M059J (cell line): ENCODE measurements around the gene PVALB. TPM values are rescaled to one million over a fixed set of nuclear protein-coding genes. Genes with fewer than 3 reads are reported as not detected.

ENCODE experiments used
- DNase-seq: peaks from one replicate; pipeline ENCODE4 v3.0.0-alpha.2; 2012; ENCODE audit warnings: low read depth
- total RNA-seq: library from RNA; depleted of rRNA; stranded (reverse); fragments of >200 nt; shearing (Covaris generic); gene quantifications from 2 replicates; pipeline ENCODE4 v1.2.3, GENCODE V29; 2014

The PVALB gene
- total RNA-seq, 1 experiment from 2014 or later = not detected

- no peak for DNase-seq
These were observed 2.0 kb downstream of the PVALB start for GRCh38 chr22:36814801-36815200.

GRCh38 chr22:36811094-36811800, 5.6 kb downstream of the PVALB start:
- no peak for DNase-seq

GRCh38 chr22:36809351-36809750, 7.5 kb downstream of the PVALB start:
- no peak for DNase-seq

GRCh38 chr22:36808721-36809344, 8.0 kb downstream of the PVALB start:
- DNase-seq = no peak

GRCh38 chr22:36807627-36808026, 9.2 kb downstream of the PVALB start:
- no peak for DNase-seq

GRCh38 chr22:36806835-36807234, 10.0 kb downstream of the PVALB start:
- DNase-seq = no peak

- DNase-seq = no peak
These were observed 13.5 kb downstream of the PVALB start for GRCh38 chr22:36803358-36803757.

GRCh38 chr22:36798674-36799066, 18.2 kb downstream of the PVALB start:
- no peak for DNase-seq

GRCh38 chr22:36797911-36798673, 18.7 kb downstream of the PVALB start:
- no peak for DNase-seq

GRCh38 chr22:36797374-36797773, 19.5 kb downstream of the PVALB start:
- no peak for DNase-seq

GRCh38 chr22:36796552-36797175, 20.2 kb downstream of the PVALB start:
- DNase-seq = no peak

- peak; percentile 4 for DNase-seq
These were observed 21.2 kb downstream of the PVALB start for GRCh38 chr22:36795633-36796032.

GRCh38 chr22:36790648-36791047, 26.2 kb downstream of the PVALB start:
- no peak for DNase-seq

GRCh38 chr22:36787204-36787988, 29.4 kb downstream of the PVALB start:
- DNase-seq = no peak

GRCh38 chr22:36783743-36784142, 33.1 kb downstream of the PVALB start:
- no peak for DNase-seq

- peak; percentile 89 for DNase-seq
These were observed 34.9 kb downstream of the PVALB start for GRCh38 chr22:36781656-36782627.

GRCh38 chr22:36778020-36778419, 38.8 kb downstream of the PVALB start:
- no peak for DNase-seq

GRCh38 chr22:36776722-36777121, 40.1 kb downstream of the PVALB start:
- DNase-seq = no peak

- peak; percentile 99 for DNase-seq
These were observed 40.7 kb downstream of the PVALB start, which contains the start of gene IFT27 for GRCh38 chr22:36775964-36776669. Gene IFT27 (minus strand): TSS chr22:36776119. CDS start chr22:36775707, 412 bp downstream.

- peak; percentile 14 for DNase-seq
These were observed 41.3 kb downstream of the PVALB start for GRCh38 chr22:36775586-36775963.
